Left kidney (tissue), 2 donors: ENCODE results near the gene RAET1E. TPM values are rescaled to one million over a fixed set of nuclear protein-coding genes. Genes with fewer than 3 reads are reported as not detected.
"Not testable (repeated sequence)": the region's sequence is repeated elsewhere in the genome, so short reads cannot be mapped to it uniquely, and the experiment has no call there.

Experiments used
- DNase-seq: peaks from one replicate; pipeline ENCODE4 v3.0.0-alpha.2; 2013
- polyA plus RNA-seq: library from polyadenylated mRNA; unstranded; fragments of 120-200 nt; gene quantifications from one replicate; pipeline ENCODE4 v1.2.1, GENCODE V29; 2013; ENCODE audit not compliant: insufficient read length

Gene RAET1E
- polyA plus RNA-seq, 1 donor: 0.37 TPM

DNA sequence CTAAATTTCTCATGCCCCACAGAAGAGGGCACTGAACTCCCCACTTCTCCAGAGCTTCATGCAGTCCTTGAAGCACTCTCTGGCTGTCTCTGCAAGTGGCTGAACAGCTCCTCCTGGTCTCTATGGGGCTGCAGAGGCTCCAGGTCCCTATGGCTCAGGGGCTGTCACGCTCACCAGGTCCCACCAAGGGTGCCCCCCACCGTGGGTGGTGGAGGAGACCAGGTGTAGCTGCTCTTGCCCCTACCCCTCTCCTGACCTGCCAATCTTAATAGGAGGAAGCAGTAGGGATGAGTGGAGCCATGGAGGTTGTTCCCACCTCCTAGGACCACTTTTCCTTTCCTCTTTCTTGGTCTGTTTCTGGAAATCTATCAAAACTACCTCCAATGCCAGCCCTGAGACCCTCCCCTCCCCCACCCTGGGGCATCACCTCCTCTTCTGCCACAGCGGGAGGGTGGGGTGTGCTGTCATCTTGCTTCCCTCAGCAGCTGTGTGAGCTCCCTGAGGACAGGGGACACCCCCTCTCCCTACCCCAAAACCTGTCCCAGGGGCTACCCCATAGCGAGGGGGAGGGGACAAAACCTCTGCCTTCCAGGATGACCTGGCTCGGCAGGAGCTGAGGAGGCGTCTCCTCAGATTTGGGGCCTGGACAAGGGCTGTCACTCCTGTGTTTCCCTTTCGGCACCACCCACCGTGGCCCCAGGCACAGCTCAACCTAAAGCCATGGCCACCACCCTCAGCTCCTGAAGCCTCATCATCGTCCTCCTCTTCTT, 12.0 kb upstream of the RAET1E start:
- DNase-seq: no peak

DNA sequence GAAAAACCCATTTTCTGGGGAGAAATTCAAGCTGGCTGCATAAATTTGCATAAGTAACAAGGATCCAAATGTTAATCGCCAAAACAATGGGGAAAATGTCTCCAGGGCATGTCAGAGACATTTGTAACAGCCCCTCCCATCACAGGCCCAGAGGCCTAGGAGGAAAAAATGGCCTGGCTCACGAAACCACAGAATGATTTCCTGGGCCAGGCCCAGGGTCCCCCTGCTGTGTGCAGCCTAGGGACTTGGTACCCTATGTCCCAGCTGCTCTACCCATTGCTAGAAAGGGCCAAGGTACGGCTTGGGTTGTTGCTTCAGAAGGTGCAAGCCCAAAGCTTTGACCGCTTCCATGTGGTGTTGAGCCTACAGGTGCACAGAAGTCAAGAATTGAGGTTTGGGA, 10.6 kb upstream of the RAET1E start:
- DNase-seq: not testable (repeated sequence)

DNA sequence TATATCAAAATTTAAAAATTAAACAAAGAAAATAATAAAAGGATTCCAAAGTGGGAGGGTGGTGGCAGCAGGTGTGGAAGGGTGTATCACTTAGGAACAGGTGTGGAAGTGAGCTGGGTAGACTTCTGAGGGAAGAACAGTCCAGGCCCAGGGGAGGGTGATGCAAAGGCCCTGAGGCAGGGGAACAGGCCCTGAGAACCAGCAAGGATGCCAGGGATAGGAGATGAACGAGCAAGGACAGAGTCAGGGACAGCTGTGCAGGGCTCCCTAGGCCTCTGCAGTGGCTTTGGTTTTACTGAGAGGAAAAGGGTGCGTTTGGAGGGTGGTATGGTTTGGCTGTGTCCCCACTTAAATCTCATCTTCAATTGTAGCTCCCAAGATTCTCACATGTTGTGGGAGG, 9.4 kb upstream of the RAET1E start:
- no peak for DNase-seq

DNA sequence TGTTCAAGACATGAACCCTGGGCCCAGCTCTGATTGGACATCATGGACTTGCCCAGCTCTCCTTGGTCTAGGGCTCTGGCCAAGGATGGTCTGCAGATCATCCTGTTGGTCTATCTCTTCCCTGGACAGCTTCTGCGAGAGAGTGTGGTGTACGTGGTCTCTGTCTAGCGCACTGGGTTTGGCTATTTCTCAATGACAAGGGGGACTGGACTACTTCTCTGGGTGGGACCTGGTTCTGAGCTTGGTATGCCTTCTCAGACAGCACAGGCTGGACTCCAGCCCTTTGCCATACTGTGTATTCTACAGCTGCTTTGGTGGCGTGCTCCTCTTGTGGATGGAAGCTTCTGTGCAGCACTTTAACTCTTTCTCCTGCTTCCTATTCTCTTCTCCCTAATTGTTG, 8.5 kb upstream of the RAET1E start:
- DNase-seq: no peak

DNA sequence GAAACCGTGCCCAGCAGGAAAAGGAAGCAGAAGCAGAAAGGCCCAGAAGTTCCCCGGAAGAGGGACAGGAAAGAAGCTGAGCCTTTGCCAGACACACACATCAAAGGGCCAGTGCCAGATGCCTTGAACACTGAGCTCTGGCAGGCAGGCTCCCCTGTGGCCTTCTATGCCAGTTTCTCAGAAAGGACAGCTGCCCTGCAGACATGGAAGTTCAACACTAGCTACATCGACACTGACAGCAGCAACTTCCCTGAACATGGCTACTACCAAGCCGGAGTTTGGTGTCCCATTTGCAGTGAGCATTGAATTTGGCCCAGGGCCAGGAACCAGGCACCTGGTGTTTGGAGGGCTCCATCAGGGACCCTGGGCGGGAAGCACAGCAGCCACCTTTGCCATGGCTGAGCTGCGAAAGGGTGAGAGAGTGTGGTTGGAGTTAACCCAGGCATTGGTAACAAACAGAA, 8.0 kb upstream of the RAET1E start:
- DNase-seq: no peak

DNA sequence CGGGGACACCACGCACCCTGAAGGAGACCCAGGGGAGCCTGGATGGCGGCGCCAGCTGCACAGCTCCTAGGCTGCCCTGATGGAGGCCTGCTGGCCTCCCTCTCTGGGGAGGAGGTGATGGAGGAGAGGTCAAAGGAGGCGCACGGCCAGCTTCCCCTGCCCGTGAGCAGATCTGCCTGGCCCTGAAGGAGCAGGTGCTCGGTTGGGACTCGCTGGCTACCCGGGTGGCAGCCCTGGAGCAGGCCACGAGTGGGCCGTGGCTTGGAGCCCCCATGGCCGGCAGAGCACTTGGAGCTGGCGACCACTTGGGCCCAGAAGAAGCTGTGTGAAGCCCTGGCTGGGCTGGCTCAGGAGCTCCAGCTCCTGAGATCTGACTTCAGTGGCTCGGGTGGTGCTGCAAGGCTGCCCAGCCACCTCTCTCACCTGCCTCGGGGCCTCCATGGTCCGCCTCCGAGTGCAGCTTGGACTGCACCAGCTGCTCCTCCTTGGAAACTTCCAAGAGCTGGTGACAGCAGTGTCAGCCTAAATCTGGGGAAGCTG, 7.5 kb upstream of the RAET1E start:
- DNase-seq: no peak

DNA sequence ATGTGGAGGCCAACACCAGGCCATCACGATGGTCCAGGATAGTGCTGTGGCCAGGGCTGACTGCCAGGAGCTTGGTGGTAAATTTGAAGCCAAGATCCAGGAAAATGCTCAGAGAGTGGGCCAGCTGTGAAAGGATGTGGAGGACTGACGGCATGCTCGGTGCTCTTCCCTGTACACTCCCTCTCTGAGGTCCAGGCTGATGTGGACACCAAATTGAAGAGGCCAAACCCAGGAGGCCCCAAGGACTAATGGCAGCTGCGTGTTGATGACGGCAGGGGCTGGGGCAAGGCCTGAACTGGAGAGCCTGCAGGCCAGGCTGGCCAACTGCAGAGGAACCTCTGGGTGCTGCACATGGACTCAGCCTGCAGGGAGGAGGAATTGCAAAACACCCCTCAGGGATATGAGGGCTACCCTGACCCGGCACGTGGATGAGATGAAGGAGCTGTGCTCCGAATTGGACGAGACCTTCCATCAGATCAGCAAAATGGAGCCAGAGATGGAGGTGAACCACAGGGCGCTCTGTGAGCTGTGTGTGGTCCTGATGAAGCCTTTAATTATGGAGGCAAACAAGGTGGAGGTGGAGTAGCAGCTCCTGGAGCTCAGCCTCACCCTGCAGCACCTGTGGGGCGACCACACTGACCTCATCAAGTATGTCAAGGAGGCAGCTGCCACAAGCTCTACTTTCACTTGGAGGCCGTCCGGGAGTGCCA, 6.9 kb upstream of the RAET1E start:
- DNase-seq: no peak

DNA sequence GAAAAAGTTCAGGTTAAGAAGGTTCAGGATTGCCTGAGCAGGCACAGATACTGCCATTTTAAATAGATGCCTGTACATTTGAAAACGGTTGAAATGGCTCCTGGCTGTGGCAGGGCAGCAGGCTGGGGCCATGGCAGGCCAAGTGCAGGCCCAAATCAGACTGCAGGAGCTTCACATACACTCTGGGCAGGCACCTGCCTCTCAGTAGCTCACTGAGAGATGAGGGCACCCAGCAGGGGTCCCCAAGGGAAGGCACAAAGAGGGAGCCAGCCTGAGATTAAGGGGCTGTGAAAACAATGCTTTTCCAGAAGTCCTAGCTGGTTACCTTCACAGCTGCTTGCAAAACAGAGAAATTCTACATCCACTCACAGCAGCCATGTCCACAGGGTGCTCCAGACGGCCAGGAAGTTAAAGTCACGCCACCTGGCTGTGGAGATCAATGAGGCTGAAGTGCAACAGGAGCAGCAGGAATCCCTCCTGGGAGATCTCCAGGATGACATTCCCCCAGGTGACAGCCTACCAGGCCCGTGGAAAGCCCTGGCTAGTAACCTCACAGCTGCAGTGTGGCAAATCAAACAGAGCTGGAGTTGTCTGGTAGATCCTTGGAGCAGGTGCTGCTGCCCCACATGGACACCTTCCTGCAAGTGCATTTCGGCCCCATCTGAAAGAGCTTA, 6.2 kb upstream of the RAET1E start:
- DNase-seq: no peak

DNA sequence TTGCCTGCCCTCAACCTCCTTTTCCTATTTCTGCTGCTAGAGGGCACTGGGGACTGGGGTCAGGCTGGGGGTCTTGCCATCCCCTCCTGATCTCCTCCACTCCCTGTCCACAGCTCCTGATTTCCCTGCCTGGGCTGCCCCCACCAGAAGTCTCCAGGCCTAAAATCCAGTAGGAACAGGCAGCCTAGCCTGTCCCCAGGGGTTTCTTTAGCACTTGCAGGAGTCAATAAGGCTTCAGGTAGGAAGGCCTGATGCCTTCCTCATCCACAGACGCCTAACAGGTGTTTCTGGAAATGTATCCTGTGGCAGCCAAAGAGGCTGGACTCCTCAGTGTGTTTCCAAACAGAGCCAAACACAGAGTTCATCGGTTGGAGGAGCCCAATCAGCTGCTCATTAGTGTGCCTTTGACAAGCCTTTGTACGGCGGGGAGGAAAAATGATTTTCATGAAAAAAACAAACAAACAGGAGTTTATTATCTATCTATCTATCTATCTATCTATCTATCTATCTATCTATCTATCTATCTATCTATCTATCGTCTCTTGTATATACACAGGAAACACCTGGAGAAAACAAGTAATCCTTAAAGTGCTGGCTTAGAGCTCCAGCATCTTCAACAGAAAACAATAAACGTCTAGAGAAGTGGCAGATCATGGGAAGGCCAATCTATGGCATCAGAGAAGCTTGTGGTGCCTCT, 3.7 kb upstream of the RAET1E start:
- DNase-seq: no peak

DNA sequence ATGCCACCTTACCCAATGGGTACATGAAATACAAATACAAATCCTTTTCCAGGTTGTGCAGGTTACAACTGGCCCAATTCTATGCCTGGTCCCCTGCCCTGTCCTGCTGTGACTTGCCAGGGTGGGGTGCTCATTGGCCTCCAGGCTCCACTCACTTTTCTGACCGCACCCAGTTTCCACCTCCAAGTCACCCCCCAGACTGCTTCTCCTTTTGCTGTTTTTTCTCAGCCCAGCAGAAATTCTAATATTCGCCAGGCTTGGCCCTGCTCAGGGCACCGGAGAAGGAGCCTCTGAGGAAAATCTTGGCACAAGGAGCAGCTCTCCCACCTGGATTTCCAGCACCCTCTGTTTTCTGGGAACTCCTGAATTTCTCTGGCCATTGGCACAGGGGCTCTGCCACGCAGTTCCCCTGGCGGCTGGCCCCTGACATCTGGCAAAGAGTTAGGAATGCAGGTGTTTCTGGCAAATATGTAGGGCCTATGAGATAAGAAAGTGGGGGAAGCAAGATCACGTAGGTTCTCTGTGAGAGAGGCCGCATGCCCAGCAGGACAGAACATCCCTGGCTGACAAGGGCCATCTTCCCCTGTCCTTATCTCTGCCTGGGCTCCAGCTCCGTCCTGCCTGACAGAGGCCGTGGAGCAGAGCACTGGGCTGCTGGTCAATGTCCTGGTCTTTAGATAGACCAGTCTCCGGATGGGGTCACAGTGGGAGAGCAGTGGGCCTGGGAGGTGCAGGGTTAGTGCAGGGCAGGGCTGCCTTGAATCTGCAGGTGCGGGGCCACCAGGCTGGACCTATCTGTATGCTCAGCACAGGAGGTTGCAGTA, 2.9 kb upstream of the RAET1E start:
- no peak for DNase-seq

DNA sequence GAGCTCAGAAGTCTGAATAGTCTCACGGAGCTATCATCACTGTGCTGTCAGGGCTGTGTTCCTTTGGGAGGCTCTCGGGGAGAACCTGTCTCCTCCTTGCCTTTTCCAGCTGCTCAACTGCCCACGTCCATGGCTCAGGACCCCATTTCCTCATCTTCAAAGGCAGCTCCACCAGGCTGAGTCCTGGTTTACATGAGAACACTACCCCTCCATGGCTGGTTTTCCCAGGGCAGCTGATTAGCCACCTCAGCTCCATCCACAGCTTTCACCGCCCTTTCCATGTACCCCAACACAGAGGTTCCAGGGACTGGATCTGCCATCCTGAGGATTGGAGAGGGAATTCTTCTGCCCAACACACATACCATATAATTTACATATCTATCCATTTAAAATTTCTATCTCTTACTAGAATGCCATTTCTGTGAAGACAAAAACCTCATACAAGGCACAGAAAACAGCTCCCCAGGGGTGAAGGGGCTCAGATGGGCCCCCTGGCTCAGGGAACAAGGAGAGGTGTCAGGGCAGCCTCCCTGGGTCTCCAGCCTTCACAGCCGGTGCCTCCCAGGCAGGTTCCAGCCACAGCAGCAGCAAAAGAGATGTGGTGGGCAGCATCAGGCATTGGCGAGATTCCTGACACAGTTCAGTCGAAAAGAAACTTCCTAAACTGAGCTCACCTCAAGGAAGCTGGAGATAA, 2.2 kb upstream of the RAET1E start:
- no peak for DNase-seq

DNA sequence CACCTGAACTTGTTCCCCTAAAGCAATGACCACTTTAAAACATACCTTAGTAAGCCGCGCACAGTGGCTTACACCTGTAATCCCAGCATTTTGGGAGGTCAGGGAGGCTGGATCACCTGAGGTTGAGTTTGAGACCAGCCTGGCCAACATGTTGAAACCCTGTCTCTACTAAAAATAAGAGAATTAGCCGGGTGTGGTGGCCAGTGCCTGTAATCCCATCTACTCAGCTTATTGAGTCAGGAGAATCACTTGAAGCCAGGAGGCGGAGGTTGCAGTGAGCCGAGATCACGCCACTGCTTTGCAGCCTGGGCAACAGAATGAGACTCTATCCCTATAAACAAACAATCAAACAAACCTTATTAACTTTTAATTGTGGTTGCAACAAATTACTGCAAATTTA, 1.6 kb upstream of the RAET1E start:
- DNase-seq: no peak

DNA sequence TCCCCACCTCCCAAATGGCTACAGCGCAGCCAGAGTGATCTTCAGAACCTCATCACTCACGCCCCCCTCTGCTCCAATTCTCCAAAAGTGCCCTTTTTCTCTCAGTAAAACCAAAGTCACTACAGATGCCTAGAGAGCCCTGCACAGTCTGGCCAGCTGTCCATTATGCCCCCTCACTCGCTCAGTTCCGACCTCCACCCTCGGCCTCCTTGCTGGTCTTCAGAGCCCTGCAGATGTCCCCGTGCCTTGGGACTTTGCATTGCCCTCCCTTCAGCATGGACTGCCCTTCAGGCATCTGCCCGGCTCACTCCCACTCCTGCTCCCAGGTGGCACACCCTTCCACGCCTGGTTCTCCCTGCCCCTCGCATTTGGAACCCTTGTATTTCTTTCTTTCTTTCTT, 1.1 kb upstream of the RAET1E start:
- DNase-seq: no peak

DNA sequence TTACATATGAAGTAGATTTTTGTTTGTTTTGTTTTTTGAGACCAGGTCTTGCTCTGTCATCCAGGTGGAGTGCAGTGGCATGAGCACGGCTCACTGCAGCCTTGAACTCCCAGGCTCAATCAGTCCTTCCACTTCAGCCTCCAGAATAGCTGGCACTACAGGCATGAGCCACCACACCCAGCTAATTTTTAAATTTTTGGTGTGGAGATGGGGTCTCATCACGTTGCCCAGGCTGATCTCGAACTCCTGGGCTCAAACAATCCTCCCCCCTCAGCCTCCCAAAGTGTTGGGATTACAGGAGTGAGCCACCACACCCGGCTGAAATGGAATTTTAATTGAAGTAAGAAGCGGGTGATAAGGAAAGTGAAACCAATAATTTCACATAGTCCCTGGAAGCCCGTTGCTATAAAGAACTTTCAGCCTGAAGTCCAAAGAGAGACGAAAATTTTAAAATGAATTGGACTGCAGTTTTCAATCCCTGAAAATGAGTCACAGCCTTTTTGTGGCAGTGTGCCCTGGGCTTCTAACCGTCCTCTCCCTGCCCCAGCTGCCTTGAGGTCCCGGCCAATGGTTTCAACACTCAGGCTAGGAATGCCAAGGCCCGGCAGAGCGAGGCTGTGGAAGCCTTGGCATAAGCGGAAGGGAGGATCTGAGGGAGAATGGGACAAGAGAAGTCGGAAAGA, 757 bp downstream of the RAET1E start:
- DNase-seq: no peak

DNA sequence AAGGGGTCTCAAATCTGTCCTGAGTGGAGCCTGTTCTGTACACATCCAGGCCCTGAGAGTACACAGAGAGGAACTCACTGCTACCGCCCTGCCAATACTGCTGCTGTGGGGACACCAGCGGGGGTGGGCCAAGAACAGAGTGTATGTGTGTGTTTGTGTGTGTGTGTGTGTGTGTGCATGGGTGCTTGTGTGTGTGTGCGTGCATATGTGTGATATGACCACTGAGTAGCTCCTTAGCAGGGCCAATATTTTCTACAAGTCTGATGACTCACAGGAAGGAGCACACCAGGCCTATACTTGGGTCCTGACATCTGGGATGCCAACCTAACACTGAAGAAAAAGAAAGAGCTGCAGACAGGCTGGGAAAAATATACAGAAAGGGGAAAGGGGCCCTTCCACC, 1.4 kb downstream of the RAET1E start:
- DNase-seq: no peak

DNA sequence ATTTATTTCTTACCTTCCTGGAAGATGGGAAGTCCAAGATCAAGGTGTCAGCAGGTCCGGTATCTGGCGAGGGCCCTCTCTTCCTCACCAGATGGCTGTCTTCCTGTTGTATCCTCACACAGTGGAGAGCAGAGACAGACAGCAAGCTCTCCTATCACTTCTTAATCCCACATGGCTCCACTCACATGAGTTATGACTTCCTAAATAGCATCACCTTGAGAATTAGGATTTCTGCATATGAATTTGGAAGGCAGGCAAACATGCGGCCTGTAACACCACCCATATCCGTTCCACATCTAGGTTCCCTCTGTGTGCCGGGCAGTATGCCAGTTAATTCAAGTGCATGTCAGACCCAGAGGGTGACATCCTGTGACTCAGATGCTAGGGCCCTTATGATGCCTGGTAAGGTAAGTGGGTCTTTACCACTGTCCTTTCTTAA, 2.1 kb downstream of the RAET1E start:
- DNase-seq: no peak

DNA sequence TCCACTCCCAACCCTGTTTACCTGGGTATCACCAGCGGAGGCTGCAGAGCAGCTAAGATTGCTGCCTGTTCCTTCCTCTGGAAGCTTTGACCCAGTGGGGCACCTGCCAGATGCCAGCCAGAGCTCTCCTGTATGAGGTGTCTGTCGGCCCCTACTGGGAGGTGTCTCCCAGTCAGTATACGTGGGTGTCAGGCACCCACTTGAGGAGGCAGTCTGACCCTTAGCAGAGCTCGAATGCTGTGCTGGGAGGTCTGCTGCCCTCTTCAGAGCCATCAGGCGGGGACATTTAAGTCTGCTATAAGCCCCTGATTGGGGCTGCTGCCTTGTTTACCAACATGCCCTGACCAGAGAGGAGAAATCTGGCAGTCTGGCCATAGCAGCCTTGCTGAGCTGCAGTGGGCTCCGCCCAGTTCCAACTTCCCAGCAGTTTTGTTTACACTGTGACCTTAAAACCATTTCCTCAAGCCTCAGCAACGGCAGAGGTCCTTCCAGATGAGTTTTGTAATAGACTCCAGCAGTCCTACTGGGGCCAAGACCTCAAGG, 2.8 kb downstream of the RAET1E start:
- DNase-seq: no peak

DNA sequence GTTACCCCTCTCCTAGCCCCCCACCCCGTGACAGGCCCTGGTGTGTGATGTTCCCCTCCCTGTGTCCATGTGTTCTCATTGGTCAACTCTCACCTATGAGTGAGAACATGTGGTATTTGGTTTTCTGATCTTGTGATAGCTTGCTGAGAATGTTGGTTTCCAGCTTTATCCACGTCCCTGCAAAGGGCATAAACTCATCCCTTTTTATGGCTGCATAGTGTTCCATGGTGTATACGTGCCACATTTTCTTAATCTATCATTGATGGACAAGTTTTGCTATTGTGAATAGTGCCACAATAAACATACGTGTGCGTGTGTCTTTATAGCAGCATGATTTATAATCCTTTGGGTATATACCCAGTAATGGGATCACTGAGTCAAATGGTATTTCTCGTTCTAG, 6.0 kb downstream of the RAET1E start:
- not testable (repeated sequence) for DNase-seq

DNA sequence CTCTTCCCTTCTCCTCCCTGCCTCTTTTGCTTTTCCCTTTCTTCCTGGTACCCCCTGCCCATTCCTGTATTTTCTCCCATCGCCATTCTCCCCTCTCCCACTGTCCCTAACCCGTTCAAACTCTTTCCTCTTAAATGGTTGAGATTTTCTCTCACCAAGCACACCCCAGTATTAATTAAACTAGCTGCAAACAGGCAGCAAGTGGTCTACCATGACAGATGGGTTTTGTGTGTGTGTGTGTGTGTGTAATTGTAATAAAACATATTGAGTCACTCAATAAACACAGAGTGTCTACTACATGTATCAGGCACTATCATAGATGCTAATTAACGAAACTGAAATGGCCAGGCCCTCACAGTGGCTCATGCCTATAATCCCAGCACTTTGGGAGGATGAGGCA, 6.7 kb downstream of the RAET1E start:
- DNase-seq: no peak

DNA sequence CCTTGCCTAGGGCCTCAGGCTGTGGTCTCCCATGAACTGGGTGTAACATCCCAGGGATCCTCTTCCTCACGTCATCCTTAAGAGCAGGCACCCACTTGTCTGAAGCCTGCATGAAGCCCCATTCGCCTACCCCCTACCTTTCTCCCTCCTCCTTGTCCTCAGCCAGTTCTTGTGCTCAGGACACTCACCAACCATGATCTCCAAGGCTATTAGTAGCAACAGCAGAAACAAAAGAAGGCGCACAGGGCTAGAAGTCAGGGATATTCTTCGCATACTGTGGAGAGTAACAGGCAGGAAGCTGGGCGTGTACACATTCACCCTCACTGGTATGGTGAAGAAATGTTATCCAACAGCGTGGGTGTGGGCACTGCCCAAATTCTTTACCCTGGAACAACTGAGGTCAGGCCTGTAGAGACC, 7.3 kb downstream of the RAET1E start:
- DNase-seq: no peak
